ENCODE results near the gene ATXN8OS.
"Not testable (repeated sequence)": the region's sequence is repeated elsewhere in the genome, so short reads cannot be mapped to it uniquely, and the experiment has no call there.

The ATXN8OS gene

DNA sequence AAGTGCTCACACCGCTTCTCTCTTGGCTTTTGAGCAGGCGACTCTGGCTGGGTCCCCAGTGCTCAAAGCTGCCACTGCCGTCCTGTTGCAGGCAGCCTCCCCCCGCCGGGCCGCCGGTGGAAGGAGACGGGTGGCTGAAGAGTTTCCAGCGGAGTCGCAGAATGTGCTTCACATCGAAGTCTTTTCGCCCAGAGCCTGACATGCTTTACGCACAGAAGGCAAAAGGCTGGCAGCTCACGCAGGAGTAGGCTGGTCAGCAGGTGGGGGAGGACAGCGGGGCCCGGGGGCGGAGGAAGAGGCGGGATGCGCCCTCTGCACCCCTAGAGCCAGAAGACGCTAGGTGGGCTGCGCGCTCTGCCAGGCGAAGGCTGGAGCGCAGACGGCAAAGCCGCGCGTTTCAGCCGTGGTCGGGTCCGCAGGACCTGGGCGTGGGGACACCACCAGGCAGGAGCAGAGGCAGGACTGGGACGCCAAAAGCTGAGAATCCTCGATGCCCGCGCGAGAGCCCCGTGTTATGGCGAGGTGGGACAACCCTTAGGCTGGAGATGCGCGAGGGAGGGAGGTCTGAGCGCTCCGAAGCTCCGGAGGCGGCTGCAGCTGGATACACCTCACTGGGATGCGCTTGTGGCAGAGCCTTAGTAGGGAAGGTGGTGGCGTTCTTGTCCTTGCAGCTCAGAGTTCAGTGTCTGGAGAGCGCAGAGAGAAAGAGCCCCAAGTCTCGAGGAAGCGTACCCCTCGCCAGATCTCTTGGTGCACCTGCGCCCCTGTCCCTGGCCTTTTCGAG lies at the start of gene ATXN8OS:
ATXN8OS (plus strand) TSS at position 329 of the 784 bp plus-strand sequence.
- peak; percentile 18 to 68 (median 42) for DNase-seq

- DNase-seq: no peak
These were observed 27.6 kb upstream of the ATXN8OS start for GRCh38 chr13:70080012-70080411.

DNA sequence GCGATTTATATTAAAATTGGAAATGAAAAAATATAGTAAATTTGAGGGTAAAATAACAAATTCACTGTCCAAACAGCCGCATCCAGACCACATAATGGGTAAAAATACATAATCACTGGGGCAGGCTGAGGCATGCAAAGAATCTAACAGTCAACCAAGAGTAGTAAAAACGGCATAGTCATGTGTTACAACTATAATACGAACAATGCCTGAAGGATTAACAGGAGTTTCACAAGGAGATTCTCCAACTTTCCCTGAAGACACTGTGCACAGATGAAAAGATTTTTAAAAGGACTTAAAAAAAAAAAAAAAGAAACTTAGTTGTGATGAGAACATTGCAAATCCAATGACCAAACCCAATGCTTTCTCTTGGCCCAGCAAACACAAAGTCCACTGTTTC lies 20.4 kb upstream of the ATXN8OS start:
- no peak for DNase-seq

DNA sequence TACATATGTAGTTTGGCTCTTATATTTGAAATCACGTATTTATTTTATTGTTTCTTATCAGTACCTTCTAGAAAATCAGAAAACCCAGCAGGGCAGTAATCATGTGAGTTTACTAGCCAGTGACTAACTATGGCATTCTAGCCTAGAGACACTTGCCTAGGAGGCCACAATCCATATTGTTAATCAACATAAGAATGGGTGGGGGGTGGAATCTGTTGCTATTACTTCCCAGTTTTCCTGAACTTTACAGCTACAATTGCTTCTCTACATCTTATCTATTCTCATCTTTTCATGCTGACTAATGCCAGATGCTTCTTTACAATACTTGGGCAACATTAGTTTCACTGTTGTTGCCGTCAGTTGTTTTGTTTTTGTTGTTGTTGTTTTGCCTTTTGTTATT lies 18.7 kb upstream of the ATXN8OS start:
- DNase-seq: no peak

- no peak for DNase-seq
These were observed 17.4 kb upstream of the ATXN8OS start for GRCh38 chr13:70090036-70090723.

- peak in 2 of 3 experiments; percentile 10 to 68 for DNase-seq
These were observed 9.0 kb upstream of the ATXN8OS start for GRCh38 chr13:70098669-70099068.

DNA sequence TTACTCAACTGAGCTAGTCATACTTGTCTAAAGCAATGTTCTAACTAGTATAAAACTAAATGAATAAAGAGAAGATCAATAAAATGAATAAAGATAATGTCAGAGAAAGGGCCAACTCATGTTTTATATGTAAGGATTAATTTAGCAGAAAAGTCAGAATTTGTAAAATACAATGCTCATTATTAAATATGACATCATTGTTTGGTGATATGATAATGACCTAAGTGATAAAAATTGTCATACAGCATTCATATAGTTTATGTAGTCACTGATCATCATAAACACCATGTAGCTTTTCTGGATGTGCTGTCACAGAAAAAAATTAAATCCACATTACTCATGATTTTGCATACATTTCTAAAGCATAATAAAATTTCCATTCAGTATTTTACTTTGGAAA lies 3.1 kb upstream of the ATXN8OS start:
- DNase-seq: no peak

DNA sequence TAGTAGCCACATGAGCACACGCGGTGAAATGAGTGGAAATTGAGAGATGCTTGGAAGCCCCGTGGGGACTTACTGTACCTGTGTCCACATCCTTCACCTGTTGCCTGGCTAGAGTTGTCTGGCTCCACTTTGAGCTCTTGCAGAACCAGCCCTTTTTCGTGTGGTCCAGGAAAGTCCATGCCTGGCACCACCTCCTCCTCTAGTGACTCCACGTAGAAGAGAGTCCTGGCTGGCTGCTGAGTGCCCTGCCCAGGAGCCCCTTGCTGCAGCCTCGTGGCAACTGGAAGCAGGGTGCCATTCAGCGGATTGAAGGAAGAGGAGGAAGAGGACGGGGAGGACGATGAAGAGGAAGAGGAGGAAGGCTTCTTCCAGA lies 515 bp upstream of the ATXN8OS start:
- peak in 2 of 3 experiments; percentile 32 to 65 for DNase-seq

DNA sequence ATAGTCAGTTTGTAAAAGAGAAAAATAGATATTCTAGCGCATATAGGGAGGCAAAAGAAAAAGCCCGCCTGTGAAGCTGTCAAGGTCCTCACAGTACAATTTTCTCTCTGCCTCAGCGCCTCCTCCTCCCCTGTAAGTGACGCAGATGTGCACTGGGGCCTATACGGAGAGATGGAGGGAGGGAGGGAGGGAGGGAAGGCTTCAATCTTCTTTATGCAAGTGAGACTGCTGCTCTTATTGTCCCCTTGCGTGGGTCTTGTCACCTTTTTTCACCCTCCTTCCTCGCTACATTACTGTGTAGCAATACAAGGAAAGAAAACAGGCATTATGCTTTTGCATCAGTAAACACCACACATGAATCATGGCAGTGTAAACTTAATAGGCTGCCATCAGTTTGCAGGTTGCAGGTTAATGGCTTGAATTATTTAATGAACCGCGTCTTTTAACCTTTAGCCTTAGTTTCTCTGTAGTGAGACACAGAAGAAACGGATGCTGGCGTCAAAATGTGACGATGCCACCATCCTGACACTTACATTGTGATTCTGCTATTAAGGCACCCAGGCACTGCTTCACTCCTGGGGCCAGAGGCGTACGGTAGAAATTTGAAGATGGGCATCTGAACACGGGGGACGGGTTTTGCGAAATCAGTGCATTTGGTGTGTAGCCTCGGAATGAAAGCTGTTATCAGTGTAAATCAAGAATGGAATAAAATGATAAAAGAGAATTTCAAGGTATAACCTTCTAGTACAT lies 905 bp downstream of the ATXN8OS start, which contains the start of gene KLHL1:
KLHL1 (minus strand) TSS at position 97 of the 750 bp plus-strand sequence. CDS start 753 bp downstream, outside the sequence.
- peak in 2 of 3 experiments; percentile 40 to 68 for DNase-seq

- no peak for DNase-seq
These were observed 9.8 kb downstream of the ATXN8OS start for GRCh38 chr13:70117338-70117905.

- no peak for DNase-seq
These were observed 18.1 kb downstream of the ATXN8OS start for GRCh38 chr13:70125693-70126092.

DNA sequence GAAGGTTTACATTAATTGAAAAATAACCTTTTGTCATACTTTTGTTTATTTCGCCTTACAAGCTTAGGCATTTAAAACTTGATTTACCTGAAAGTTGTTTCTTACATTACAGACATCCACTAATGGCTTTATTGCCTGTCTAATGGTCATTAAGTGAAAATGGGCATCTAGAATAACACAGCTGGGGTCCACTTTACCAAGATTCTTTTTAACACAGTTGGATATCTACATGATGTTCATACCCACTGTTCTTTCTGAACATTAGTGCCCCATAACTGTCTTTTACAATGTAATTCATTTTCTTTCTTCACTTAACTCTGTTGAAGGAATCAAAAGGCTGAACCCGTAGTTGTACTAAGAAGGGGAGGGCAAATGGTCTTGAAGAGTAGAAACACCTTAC lies 20.5 kb downstream of the ATXN8OS start:
- peak in 2 of 3 experiments; percentile 37 to 87 for DNase-seq

DNA sequence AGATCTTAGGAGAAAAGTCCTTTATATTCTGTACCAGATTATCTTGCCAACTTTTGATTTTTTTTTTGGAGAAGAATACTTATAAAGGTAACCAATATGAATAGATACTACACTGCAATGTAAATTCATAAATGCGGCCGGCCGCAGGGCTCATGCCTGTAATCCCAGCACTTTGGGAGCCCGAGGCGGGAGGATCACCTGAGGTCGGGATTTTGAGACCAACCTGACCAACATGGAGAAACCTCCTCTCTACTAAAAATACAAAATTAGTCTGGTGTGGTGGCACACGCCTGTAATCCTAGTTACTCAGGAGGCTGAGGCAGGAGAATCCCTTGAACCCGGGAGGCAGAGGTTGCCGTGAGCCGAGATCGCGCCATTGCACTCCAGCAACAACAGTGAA lies 35.0 kb downstream of the ATXN8OS start:
- DNase-seq: not testable (repeated sequence)

DNA sequence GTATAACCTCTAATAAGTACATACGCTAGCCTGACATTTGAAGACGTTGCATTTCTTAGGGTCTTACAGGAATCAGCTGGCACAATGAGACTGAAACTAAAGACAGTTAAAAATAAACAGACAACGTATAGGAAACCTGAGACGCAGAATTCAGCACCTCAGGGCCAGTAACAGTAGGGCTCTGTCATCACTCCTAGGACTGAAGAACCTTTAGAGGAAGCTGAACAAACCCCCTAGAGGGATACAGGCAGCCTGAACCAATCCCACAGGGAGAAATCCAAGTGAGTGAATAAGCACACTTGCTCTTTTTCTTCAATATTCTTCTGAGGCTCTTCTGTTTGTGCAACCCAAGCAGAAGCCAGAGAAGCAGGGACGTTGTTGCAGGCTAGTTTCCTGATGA lies 54.5 kb downstream of the ATXN8OS start:
- DNase-seq: peak in 2 of 3 experiments; percentile 27 to 33

DNA sequence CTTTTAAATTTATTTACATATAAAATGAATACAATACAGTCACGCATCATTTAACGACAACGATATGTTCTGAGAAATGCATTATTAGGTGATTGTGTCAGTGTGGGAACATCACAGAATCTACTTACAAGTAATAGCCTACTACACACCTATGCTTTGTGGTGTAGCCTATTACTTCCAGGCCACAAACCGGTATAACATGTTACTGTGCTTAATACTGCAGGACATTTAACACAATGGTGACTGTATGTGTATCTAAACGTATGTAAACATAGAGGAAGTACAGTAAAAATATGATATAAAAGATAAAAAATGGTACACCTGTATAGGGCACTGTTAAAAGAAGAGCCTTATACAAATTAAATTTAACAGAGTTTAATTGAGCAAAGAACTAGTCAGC lies 63.1 kb downstream of the ATXN8OS start:
- peak in 2 of 3 experiments; percentile 17 to 63 for DNase-seq

- DNase-seq: peak in 1 of 3 experiments; percentile 63
These were observed 63.5 kb downstream of the ATXN8OS start for GRCh38 chr13:70171151-70171550.

DNA sequence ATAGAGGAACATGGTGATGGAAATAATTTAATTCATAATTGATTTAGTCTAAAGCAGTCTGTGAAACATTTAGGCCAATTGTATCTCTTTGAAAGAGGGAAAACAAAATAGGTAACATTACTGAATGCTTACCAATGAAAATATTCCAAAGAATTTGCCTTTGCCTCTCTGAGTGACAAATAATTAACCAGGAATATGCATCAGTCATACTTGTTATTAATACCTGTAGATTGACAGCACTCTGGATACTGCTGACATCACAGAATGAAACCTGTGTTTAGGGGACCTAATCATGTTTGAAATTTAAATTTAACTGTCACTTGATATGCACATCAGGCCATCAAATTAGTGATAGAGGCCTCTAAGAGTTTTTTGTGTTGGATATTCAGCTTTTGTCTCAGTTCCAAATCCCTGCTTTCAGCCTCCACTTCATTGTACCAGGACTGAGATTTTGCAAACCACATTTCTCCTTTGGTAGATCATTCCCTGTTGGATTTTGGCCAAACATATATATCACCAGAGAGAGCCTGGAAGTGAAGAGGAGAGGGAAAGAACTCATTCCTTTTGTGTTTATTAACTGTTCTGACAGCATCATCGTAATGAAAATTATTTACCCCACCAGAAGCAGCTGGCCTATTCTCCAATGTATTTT lies 65.4 kb downstream of the ATXN8OS start:
- DNase-seq: peak in 2 of 3 experiments; percentile 44 to 45

- DNase-seq: no peak
These were observed 66.0 kb downstream of the ATXN8OS start for GRCh38 chr13:70173598-70173959.

- DNase-seq: no peak
These were observed 70.7 kb downstream of the ATXN8OS start for GRCh38 chr13:70178346-70178745.

All from NCI-H1417 (cell line).